RKO (cell line): ENCODE measurements around the gene WIF1.
A peak's percentile ranks its signal among the peaks of the same experiment; 100 is the strongest.

Experiments
- DNase-seq: peaks from one replicate; pipeline ENCODE4 v3.0.0-alpha.2; 2016; ENCODE audit warnings: low spot score

Gene WIF1

DNA sequence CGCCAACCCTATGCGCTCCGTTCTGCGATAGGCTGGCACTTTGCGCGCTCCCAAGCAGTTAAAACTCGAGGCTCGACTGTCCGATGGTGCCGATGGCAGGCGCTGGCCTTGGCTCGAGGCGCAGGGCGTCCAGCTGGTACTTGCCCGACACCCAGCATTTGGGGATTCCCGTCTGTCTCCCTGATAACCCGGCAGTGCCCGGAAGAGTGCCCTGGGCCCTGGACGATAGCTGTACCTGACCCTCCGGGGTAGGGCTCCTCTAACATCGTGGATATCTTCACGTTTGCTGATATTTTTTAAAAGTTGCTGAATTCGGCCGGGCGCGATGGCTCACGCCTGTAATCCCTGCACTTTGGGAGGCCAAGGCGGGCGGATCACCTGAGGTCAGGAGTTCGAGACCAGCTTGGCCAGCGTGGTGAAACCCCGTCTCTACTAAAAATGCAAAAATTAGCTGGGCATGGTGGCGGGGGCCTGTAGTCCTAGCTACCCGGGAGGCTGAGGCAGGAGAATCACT is 908 bp upstream of the WIF1 start:
- no peak for DNase-seq

DNA sequence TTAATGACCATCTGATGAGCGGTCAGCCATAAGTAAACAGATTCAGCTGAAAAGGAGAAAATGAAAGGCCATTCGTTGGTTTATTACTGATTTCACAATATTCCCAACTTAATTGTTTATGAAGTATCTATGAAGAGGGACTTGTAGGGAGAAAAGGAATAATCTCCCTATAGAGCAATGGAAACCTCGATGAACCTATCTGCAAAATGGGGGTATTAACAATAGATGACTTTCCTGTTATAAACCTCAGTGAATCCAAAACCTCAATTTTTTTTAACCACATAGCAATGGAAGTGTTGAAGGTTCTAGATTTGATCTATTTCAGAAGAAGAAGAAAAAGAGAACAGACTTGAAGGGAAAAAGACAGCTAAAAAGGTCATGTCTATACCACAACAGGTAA is 2.0 kb downstream of the WIF1 start:
- no peak for DNase-seq

- no peak for DNase-seq
These were observed 7.5 kb downstream of the WIF1 start for GRCh38 chr12:65113621-65114035.

- peak; percentile 41 for DNase-seq
These were observed 14.2 kb downstream of the WIF1 start for GRCh38 chr12:65106948-65107347.

DNA sequence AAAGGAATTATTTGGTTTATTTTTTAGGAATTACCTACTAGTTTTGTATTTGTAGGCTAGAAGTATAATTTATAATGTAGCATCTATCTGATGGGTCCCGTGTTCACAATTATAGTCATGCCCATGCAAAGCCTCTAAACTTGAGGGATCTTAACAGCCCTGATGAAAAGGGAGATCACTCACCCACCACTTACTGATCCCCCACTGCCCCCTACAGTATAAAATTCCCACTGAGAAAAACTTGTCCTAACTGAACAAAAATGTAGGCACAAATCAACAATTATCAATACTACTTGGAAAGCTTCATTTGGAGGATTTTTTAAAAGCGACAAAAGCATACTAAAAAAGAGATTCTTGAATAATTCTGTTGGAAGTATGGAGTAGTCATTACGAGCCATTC is 21.0 kb downstream of the WIF1 start:
- DNase-seq, result peak; percentile 3

DNA sequence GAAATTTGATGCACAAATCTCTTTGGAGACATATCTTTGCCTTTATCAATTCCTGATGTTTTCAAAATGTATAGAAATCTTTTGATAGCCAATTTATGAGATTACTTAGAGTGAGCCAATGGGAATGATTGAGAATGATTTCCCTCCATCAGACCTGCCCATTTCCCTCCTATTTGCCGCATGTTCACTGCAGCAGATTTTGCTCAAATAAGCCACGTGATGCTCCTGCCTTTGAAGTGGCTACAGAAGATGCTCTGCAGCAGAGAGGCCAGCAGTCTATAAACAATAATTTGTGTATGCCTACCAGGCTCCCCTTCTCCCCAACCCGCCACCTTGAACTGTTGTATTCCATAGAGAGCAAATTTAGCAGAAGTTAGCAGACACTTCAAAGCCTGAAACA is 21.9 kb downstream of the WIF1 start:
- no peak for DNase-seq

DNA sequence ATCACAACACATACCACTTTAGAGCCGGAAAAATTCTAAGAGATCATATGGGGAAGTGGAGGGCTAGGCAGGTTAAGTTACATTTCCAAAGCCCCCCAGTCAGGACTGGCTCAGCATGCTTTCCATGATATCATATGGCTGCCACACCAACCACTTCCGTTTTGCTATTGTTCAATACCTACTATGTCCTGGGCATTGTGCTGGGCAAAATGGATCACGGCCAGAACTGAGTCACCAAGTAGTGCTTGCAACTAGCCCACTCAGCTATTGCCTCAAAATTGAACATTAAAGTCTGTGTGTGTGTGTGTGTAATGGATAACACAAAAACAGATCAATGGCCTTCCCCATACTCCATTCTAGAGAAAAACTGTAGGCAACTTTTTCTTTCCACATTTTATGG is 22.7 kb downstream of the WIF1 start:
- DNase-seq, result no peak

DNA sequence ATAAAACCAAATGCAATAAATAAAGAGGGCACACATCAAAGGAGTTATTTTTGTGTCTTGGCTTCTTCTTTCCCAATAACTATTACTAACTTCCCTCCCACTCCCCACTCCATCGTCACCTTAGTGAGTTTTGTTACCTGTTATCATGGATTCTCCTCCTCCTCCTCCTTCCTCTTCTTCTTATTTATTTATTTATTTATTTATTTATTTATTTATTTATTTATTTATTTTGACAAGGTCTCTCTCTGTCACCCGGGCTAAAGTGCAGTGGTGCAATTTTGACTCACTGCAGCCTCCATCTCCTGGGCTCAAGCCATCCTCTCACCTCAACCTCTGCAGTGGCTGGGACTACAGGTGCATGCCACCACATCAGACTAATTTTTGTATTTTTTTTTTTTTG is 26.4 kb downstream of the WIF1 start:
- no peak for DNase-seq

DNA sequence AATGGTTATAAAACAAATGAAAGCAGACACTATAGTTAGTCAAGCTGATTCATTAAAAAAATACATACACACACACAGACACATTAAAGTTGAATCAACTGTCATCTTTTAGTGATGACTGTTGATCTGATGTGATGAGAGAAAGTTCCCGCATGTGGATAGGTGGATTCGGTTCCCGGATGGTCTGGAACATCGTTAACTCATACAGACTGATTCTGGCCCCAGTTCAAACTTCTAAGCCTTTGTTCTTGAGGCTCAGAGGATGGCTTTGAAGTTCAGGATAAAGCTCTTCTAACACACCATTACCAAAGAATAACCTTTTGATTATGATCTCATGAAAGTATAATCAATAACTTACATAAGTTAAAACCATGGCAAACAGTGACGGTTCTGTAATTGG is 27.5 kb downstream of the WIF1 start:
- no peak for DNase-seq

DNA sequence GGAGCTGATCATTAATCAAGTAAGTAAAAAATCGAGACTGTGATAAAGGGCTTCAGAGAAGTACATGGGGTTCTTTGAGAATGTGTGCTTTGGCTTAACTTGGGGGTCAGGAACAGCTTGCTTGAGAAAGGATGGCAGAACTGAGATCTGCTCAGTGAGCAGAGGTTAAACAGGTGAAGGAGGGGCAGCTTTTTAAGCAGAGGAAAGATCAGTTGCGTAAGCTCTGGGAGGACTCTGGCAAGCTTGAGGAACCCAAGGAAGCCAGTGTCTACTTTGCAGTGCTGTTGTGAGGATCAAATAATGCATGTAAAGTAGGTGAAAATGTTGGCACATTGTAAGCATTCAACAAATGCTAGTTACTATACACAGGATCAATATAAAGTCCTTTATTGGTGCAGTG is 30.6 kb downstream of the WIF1 start:
- DNase-seq, result no peak

DNA sequence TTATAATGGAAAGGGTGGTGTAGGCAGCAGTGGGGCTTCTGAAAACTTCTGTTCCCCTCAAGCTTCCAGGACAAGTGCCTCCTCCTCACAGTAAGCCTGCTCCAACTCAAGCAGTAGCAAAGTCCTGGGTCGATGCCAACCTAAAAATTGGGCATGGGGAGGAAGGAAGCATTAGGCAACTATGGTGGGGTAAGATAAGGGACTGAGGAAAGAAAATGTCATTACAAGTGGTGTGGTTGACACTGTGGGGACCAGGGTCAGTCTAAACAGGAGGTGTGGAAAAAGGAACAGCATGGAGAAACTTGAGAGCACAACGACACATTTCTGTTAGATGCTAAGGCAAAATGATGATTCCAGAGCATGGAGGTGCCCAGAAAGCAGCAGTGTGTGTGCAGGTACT is 34.9 kb downstream of the WIF1 start:
- no peak for DNase-seq

DNA sequence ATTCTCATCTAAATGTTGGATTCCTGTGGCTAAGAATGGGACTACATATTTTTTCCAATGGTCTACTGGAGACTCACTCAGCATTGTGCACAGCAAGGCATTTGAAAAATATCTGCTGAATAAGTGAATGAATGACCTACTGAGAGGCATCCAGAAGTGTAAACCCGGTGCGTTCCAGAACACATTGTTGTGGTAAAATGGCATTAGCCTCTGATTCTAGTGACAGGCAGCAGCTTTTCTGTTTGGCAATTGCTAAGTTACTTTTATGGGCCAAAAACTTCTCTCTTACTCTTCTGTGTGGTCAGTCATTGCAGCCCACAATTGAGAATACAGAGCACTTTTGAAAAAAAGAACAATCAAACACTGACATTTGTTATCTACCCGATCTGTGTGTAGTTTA is 36.5 kb downstream of the WIF1 start:
- DNase-seq, result no peak

GRCh38 chr12:65083581-65083980 is 37.5 kb downstream of the WIF1 start:
- no peak for DNase-seq

GRCh38 chr12:65082406-65082805 is 38.7 kb downstream of the WIF1 start:
- no peak for DNase-seq

DNA sequence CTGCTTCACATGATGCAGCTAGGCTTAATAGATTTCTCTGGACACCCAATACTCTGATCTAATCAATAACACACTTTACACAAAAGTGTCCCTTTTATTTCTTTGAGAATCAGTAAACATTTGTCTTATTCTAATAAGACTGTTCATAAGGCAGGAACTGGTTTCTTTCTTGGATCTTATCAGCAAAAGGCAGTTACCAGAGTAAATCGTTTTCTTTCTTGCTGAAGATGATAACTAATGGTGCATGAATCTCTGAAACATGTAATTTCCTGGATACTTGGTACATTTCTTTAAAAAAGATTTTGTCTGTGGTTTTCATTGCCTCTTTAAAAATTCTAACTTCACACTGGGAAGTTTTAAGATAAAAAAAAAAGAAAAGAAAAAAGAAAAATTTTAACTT is 39.6 kb downstream of the WIF1 start:
- DNase-seq, result no peak

GRCh38 chr12:65074932-65075331 is 46.2 kb downstream of the WIF1 start:
- no peak for DNase-seq

DNA sequence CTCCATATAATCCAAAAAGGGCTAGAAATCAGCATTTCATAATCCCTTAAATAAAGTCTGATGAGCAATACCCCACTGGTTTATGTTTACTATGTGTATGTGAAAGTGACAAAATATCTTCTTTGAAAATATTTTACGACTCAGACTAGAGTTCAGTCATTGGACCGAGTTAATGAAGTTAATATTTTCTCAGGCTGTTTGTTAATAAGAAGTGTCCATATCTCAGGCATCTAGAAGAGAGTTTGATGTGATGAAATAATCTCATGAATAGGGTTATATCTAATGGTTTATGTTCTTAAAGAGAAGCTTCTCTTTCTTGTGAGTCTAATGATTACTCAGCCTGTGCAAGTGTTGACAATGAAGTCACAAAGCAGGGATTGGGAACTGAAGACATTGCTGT is 51.8 kb downstream of the WIF1 start:
- no peak for DNase-seq

DNA sequence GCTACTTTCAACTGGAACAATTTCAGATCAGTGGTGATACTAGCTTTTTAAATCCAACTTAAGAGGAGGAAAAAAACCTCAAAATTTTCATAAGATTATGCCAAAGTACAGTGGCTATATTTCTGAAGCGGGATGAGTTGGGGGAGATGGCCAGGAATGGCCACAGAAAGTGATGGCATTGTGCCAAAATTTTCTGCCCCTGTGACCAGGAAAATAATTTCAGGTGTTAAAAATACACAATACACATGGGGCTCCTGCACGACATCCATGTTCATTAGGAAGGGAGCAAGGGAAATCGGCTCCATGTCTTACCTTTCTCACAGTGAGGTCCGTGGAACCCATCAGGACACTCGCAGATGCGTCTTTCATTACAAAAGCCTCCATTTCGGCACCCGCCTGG is 53.7 kb downstream of the WIF1 start:
- no peak for DNase-seq

- DNase-seq, result no peak
These were observed 65.2 kb downstream of the WIF1 start for GRCh38 chr12:65055859-65056258.

DNA sequence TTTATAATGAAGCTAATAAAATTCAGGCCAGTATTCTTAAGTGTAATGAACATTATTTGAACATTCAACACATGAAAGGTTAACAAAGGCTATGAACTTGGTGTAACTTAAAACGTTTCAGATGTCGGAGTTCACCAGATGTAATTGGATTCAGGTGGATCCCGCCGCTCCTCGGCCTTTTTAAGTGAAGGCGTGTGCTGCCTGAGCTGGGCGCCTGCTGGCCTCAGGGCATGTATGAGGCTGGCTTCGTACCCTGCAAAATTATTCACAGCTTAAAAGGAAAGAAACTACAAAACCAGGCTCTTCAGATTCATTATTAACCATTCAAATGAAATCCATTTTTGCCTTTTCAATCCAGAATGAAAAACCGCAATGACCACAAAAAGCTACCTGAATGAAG is 69.9 kb downstream of the WIF1 start:
- DNase-seq, result no peak

DNA sequence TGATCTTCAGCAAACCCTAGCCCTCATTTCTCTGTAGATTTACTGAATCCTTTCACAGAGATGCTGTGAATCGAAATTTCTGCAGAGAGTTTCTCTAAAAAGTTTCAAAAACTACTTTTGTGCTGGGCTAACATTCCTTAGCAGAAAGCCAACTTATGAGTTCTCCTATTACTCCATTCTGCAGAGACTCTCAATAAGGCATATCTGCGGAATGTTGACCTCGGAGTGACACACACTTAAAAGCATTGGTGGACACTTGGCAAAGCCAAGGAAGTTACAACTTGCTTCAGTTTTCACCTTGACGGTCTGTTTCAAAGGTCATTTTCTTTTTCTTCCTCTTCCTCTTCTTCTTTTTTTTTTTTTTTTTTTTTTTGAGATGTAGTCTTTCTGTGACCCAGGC is 75.8 kb downstream of the WIF1 start:
- no peak for DNase-seq

GRCh38 chr12:65039301-65039700 is 81.8 kb downstream of the WIF1 start:
- no peak for DNase-seq

DNA sequence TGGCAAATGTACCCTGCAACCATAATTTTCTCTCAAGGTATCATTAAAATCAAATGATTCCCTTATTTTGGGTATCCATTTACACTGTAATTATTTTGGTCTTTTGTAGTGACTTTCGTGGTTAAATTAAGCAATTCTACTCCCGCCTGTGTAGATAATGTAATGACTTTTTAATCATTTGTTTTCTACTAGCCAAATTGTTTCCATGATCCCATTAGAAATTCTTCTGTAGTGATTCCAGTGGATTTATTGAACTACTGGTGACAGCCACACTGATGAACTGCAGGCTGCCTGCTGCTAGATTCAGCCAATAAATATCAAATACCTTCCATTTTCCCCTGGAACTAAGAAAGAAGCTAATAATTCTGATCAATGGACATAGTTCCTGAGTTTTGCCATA is 96.0 kb downstream of the WIF1 start:
- no peak for DNase-seq

DNA sequence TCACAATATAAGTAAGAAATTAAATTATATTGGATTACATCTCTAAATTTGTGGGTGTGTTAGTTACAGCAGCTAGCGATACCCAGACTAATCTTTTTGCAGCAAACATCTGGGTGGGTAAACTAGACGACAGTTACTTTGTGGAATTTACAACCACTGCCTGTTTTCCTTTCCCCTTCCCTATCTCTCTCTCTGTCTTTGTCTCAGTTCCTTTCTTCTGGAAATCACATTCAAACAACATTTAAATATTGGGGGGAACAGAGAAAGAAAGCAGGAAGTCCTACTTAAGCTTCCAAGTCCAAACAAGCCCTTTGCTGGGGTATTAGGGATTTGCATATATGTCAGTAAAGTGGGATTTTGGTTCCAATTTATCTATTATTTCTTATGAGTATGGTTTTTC is 97.6 kb downstream of the WIF1 start:
- no peak for DNase-seq

DNA sequence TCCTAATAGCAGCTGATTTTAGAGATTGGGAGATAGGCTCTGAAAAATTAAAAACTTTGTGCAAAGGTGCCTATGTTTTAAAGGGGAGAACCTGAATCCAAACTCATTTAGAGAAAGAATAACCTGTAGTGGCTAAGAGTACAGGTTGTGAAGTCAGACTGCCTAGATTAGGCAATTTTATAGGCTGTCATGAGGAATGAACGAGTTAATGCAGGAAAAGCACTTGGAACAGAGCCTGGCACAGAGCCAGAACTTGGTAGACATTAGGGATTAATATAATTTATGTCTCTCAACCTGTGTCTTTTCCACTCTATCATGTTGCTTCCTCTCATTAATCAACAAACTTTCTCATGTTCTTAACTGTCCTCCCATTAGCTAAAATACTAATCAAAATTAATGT is 98.1 kb downstream of the WIF1 start:
- DNase-seq, result no peak
